ENCODE data around the gene CEP76. TPM values are rescaled to one million over a fixed set of nuclear protein-coding genes. Genes with fewer than 3 reads are reported as not detected.

The CEP76 gene
- polyA plus RNA-seq, 1 donor from 2014 or later: 21.4 TPM

GRCh38 chr18:12631831-12632477 lies 70.6 kb downstream of the CEP76 start:
- H3K36me3 ChIP-seq (ENCODE audit: insufficient read depth, low read length): no peaks in the 10 kb centered on the region
- no peak overlapping the region for H3K27ac ChIP-seq (ENCODE audit: low read length)
- no peaks in the 10 kb centered on the region for H3K79me2 ChIP-seq (replicated peaks; ENCODE audit: insufficient read depth, low read length)
- no peaks in the 10 kb centered on the region for H3K9me3 ChIP-seq (ENCODE audit: low read length)
- no peak overlapping the region for H3K4me2 ChIP-seq (ENCODE audit: low read length)
- no peaks in the 10 kb centered on the region for H3K9me2 ChIP-seq (ENCODE audit: insufficient read depth, low read length)
- H4K20me1 ChIP-seq (ENCODE audit: insufficient read depth): no peaks in the 10 kb centered on the region
- TF ChIP-seq MXI1 (conservative IDR thresholded peaks at IDR 0.05; ENCODE audit: poor library complexity, severe bottlenecking): no peak
- H3K27me3 ChIP-seq (ENCODE audit: insufficient read depth, low read depth, low read length): no peaks in the 10 kb centered on the region
- no peak overlapping the region for H3K9ac ChIP-seq (ENCODE audit: low read length)
- H3K4me3 ChIP-seq (ENCODE audit: low read length): no peak overlapping the region
- peaks cover 3% of the 10 kb centered on the region for H3F3A ChIP-seq (ENCODE audit: insufficient read depth, low read length, poor library complexity, severe bottlenecking)
- H2AFZ ChIP-seq (ENCODE audit: low read depth, low read length): no peak overlapping the region

DNA sequence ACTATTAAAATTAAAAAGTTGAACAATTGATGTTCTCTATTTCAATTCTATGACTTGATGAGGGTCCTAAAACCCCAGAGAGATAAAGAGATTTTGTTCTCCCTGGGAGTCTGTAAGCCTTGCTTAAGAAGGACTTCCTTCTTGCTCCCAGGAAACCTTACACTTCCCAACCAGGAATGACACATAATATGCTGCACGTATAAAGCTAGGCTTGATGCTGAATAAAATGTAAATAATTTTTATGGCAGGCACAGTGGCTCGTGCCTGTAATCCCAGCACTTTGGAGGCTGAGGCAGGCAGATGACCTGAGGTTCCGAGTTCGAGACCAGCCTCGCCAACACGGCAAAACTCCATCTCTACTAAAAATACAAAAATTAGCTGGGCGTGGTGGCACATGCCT lies 72.4 kb downstream of the CEP76 start:
- Histone ChIP-seq H4K20me1 (ENCODE audit: insufficient read depth) (no peaks in the 10 kb centered on the region), H3K9ac (ENCODE audit: low read length) (no peak overlapping the region), H3F3A (ENCODE audit: insufficient read depth, low read length, poor library complexity, severe bottlenecking) (peaks cover 3% of the 10 kb centered on the region), H3K27ac (ENCODE audit: low read length) (no peak overlapping the region), H2AFZ (ENCODE audit: low read depth, low read length) (no peak overlapping the region), H3K9me3 (ENCODE audit: low read length) (no peaks in the 10 kb centered on the region), H3K4me2 (ENCODE audit: low read length) (no peak overlapping the region), H3K4me3 (ENCODE audit: low read length) (no peak overlapping the region), H3K27me3 (ENCODE audit: insufficient read depth, low read depth, low read length) (no peaks in the 10 kb centered on the region), H3K79me2 (replicated peaks; ENCODE audit: insufficient read depth, low read length) (no peaks in the 10 kb centered on the region), H3K9me2 (ENCODE audit: insufficient read depth, low read length) (no peaks in the 10 kb centered on the region), H3K36me3 (ENCODE audit: insufficient read depth, low read length) (no peaks in the 10 kb centered on the region)
- no peak for TF ChIP-seq MXI1 (conservative IDR thresholded peaks at IDR 0.05; ENCODE audit: poor library complexity, severe bottlenecking)
- TF ChIP-seq SMC3 (conservative IDR thresholded peaks at IDR 0.05; ENCODE audit: poor library complexity): no peak
- no peak for TF ChIP-seq POLR2AphosphoS5 (IDR thresholded peaks at IDR 0.05)
- no peak for TF ChIP-seq RAD21 (conservative IDR thresholded peaks at IDR 0.05)
- no peak for TF ChIP-seq TAF1 (IDR thresholded peaks at IDR 0.05; ENCODE audit: low read depth)
- TF ChIP-seq, protein P1, sequence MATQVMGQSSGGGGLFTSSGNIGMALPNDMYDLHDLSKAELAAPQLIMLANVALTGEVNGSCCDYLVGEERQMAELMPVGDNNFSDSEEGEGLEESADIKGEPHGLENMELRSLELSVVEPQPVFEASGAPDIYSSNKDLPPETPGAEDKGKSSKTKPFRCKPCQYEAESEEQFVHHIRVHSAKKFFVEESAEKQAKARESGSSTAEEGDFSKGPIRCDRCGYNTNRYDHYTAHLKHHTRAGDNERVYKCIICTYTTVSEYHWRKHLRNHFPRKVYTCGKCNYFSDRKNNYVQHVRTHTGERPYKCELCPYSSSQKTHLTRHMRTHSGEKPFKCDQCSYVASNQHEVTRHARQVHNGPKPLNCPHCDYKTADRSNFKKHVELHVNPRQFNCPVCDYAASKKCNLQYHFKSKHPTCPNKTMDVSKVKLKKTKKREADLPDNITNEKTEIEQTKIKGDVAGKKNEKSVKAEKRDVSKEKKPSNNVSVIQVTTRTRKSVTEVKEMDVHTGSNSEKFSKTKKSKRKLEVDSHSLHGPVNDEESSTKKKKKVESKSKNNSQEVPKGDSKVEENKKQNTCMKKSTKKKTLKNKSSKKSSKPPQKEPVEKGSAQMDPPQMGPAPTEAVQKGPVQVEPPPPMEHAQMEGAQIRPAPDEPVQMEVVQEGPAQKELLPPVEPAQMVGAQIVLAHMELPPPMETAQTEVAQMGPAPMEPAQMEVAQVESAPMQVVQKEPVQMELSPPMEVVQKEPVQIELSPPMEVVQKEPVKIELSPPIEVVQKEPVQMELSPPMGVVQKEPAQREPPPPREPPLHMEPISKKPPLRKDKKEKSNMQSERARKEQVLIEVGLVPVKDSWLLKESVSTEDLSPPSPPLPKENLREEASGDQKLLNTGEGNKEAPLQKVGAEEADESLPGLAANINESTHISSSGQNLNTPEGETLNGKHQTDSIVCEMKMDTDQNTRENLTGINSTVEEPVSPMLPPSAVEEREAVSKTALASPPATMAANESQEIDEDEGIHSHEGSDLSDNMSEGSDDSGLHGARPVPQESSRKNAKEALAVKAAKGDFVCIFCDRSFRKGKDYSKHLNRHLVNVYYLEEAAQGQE (IDR thresholded peaks at IDR 0.05; ENCODE audit: borderline replicate concordance): no peak
- TF ChIP-seq EZH2 (IDR thresholded peaks at IDR 0.05; ENCODE audit: borderline replicate concordance, insufficient read depth, low read length, poor library complexity, severe bottlenecking): no peak
- no peak for TF ChIP-seq EP300 (conservative IDR thresholded peaks at IDR 0.05; ENCODE audit: poor library complexity, severe bottlenecking)
- TF ChIP-seq CTCF (IDR thresholded peaks at IDR 0.05; ENCODE audit: poor library complexity, severe bottlenecking): no peak

Data from neural cell (in vitro differentiated cells).